CD4-positive, alpha-beta T cell treated with Interleukin-2 at 100 ng/mL for 4 hours (primary cell): ENCODE results near the gene C17orf114.
"Not testable (repeated sequence)": the region's sequence is repeated elsewhere in the genome, so short reads cannot be mapped to it uniquely, and the experiment has no call there.

ENCODE experiments used
- DNase-seq: peaks from one replicate; pipeline ENCODE4 v3.0.0-alpha.2; 2020; ENCODE audit warnings: low spot score

Gene C17orf114

GRCh38 chr17:4802228-4802627, at the start of gene C17orf114:
C17orf114 (minus strand) TSS chr17:4802328.
- no peak for DNase-seq

- DNase-seq, result no peak
Measured at GRCh38 chr17:4851084-4851483, 49.0 kb upstream of the C17orf114 start.

GRCh38 chr17:4850246-4850645, 48.1 kb upstream of the C17orf114 start:
- DNase-seq, result no peak

GRCh38 chr17:4849011-4849536, 46.9 kb upstream of the C17orf114 start:
- DNase-seq, result no peak

GRCh38 chr17:4846635-4847390, 44.7 kb upstream of the C17orf114 start:
- no peak for DNase-seq

- DNase-seq, result no peak
Measured at GRCh38 chr17:4845118-4845517, 43.0 kb upstream of the C17orf114 start.

GRCh38 chr17:4843321-4844000, 41.3 kb upstream of the C17orf114 start:
- DNase-seq, result no peak

- DNase-seq, result no peak
Measured at GRCh38 chr17:4842376-4842775, 40.2 kb upstream of the C17orf114 start.

- peak; percentile 16 for DNase-seq
Measured at GRCh38 chr17:4840893-4841242, 38.7 kb upstream of the C17orf114 start.

- no peak for DNase-seq
Measured at GRCh38 chr17:4839965-4840892, 38.1 kb upstream of the C17orf114 start.

GRCh38 chr17:4839221-4839620, 37.1 kb upstream of the C17orf114 start:
- no peak for DNase-seq

GRCh38 chr17:4838309-4838785, 36.2 kb upstream of the C17orf114 start:
- DNase-seq, result no peak

- DNase-seq, result no peak
Measured at GRCh38 chr17:4837471-4838308, 35.6 kb upstream of the C17orf114 start.

- DNase-seq, result no peak
Measured at GRCh38 chr17:4836221-4836620, 34.1 kb upstream of the C17orf114 start.

GRCh38 chr17:4834681-4835020, 32.5 kb upstream of the C17orf114 start:
- DNase-seq, result no peak

GRCh38 chr17:4833941-4834680, 32.0 kb upstream of the C17orf114 start:
- peak; percentile 1 for DNase-seq

GRCh38 chr17:4833178-4833940, 31.2 kb upstream of the C17orf114 start, which contains the start of gene MINK1:
MINK1 (plus strand) TSS chr17:4833340; CDS start chr17:4833584, 244 bp downstream.
- DNase-seq, result peak; percentile 93

GRCh38 chr17:4832829-4833177, 30.7 kb upstream of the C17orf114 start:
- DNase-seq, result not testable (repeated sequence)

GRCh38 chr17:4827399-4827798, 25.3 kb upstream of the C17orf114 start:
- DNase-seq, result no peak
